H1 (cell line): ENCODE results near the gene SLC9C2. TPM values are rescaled to one million over a fixed set of nuclear protein-coding genes. Genes with fewer than 3 reads are reported as not detected.
"Not testable (repeated sequence)": the region's sequence is repeated elsewhere in the genome, so short reads cannot be mapped to it uniquely, and the experiment has no call there.

Source experiments
- CTCF ChIA-PET: fragments of 300-600 bp; sonication (Branson Sonifier 250); formaldehyde crosslinking; loops from one replicate; lab custom pipeline; 2021; ENCODE audit not compliant: partially characterized antibody; lab: Charles Lee
- POLR2A ChIA-PET: fragments of 300-600 bp; sonication (Branson Sonifier 250); formaldehyde crosslinking; loops from one replicate; lab custom pipeline; 2021; ENCODE audit warnings: inconsistent platforms; ENCODE audit not compliant: partially characterized antibody; lab: Charles Lee
- DNase-seq, 2 experiments: peaks; one replicate each; pipeline versions ENCODE4 v3.0.0 to v3.0.0-alpha.2; 2010 to 2022; ENCODE audit warnings: low spot score in 2 of 2, low read depth in 1 of 2, mixed read lengths in 1 of 2
- FAIRE-seq: peaks from 2 replicates; lab custom pipeline; 2011; peaks lifted over from hg19 to GRCh38; lab: Jason Lieb, UNC
- H2AFZ ChIP-seq: 2 replicates; pipeline ENCODE4 v1.8.1; 2012; ENCODE audit warnings: low read length, inconsistent platforms
- H2AK5ac ChIP-seq: 2 replicates; pipeline ENCODE4 v1.6.1; 2013; ENCODE audit warnings: low read depth, low read length
- H2BK120ac ChIP-seq: replicated peaks from 2 replicates; pipeline ENCODE3; 2013; ENCODE audit warnings: low read depth, low read length, inconsistent platforms
- H2BK12ac ChIP-seq: 2 replicates; pipeline ENCODE4 v1.6.1; 2013; ENCODE audit warnings: low read depth, low read length
- H2BK15ac ChIP-seq: 2 replicates; pipeline ENCODE4 v1.6.1; 2013; ENCODE audit warnings: low read length
- H2BK20ac ChIP-seq: 2 replicates; pipeline ENCODE4 v1.6.1; 2013; ENCODE audit warnings: low read length
- H2BK5ac ChIP-seq: 2 replicates; pipeline ENCODE4 v1.6.1; 2013; ENCODE audit warnings: low read depth, low read length
- H3K14ac ChIP-seq: 2 replicates; pipeline ENCODE4 v1.6.1; 2013; ENCODE audit warnings: inconsistent platforms; ENCODE audit not compliant: insufficient read length
- H3K18ac ChIP-seq: 2 replicates; pipeline ENCODE4 v1.6.1; 2013; ENCODE audit warnings: low read length; ENCODE audit errors: extremely low read depth
- H3K23ac ChIP-seq: 2 replicates; pipeline ENCODE4 v1.6.1; 2013; ENCODE audit warnings: inconsistent platforms; ENCODE audit not compliant: insufficient read length
- H3K23me2 ChIP-seq: 2 replicates; pipeline ENCODE4 v1.6.1; 2013; ENCODE audit warnings: low read depth, low read length
- H3K27ac ChIP-seq: 2 replicates; pipeline ENCODE4 v1.6.1; 2011; ENCODE audit warnings: low read depth, low read length, inconsistent platforms
- H3K27me3 ChIP-seq, 4 experiments: replicated peaks in 1 of 4; 1 replicate in 1 of 4; 2 replicates in 3 of 4; pipeline versions ENCODE4 v1.6.1 to v1.8.1; 2011 to 2013; ENCODE audit warnings: low read length in 3 of 4, mild to moderate bottlenecking in 3 of 4, inconsistent platforms in 2 of 4, mixed read lengths in 2 of 4, moderate library complexity in 1 of 4; ENCODE audit not compliant: control insufficient read depth in 3 of 4, insufficient read depth in 3 of 4; ENCODE audit errors: extremely low read depth in 1 of 4
- H3K36me3 ChIP-seq, 4 experiments: 2 replicates each; pipeline versions ENCODE4 v1.6.1 to v1.8.1; 2011 to 2013; ENCODE audit warnings: mild to moderate bottlenecking in 4 of 4, low read length in 3 of 4, moderate library complexity in 2 of 4, control low read depth in 1 of 4, inconsistent platforms in 1 of 4; ENCODE audit not compliant: insufficient read depth in 4 of 4, control insufficient read depth in 2 of 4
- H3K4ac ChIP-seq: replicated peaks from 2 replicates; pipeline ENCODE3; 2013; ENCODE audit warnings: low read length, low read depth, mixed read lengths, inconsistent platforms; ENCODE audit not compliant: insufficient read length
- H3K4me1 ChIP-seq, 4 experiments: replicated peaks in 1 of 4; 1 replicate in 1 of 4; 2 replicates in 3 of 4; pipeline versions ENCODE4 v1.6.1 to v1.8.1; 2011 to 2013; ENCODE audit warnings: low read length in 3 of 4, inconsistent platforms in 2 of 4, mixed read lengths in 1 of 4; ENCODE audit not compliant: insufficient read depth in 4 of 4, control insufficient read depth in 3 of 4
- H3K4me2 ChIP-seq, 2 experiments: 2 replicates each; pipeline versions ENCODE4 v1.6.1 to v1.8.1; 2011 to 2013; ENCODE audit warnings: low read depth in 2 of 2, low read length in 2 of 2, control low read depth in 1 of 2, inconsistent platforms in 1 of 2, mild to moderate bottlenecking in 1 of 2; ENCODE audit not compliant: insufficient read depth in 1 of 2
- H3K4me3 ChIP-seq, 4 experiments: fragments of 200-600, 300-600 bp in 1 of 4; sonication (generic), shearing (Covaris generic), sonication (Bioruptor Twin) in 1 of 4; 2 replicates each; pipeline versions ENCODE4 v1.5.1 to v1.8.1; 2011 to 2016; ENCODE audit warnings: low read length in 4 of 4, low read depth in 3 of 4, control low read depth in 2 of 4, inconsistent platforms in 2 of 4, mild to moderate bottlenecking in 2 of 4, mixed read lengths in 1 of 4, moderate library complexity in 1 of 4; ENCODE audit not compliant: insufficient read depth in 2 of 4; ENCODE audit errors: extremely low read depth in 1 of 4
- H3K56ac ChIP-seq: replicated peaks from 2 replicates; pipeline ENCODE3; 2013; ENCODE audit warnings: low read depth, mild to moderate bottlenecking, mixed read lengths, low read length, inconsistent platforms; ENCODE audit not compliant: insufficient read length
- H3K79me1 ChIP-seq: 2 replicates; pipeline ENCODE4 v1.6.1; 2013; ENCODE audit warnings: low read depth, low read length, control low read depth
- H3K79me2 ChIP-seq, 2 experiments: 2 replicates each; pipeline versions ENCODE4 v1.6.1 to v1.8.1; 2012 to 2013; ENCODE audit warnings: low read length in 2 of 2, mild to moderate bottlenecking in 2 of 2, inconsistent platforms in 1 of 2; ENCODE audit not compliant: insufficient read depth in 2 of 2, control insufficient read depth in 1 of 2
- H3K9ac ChIP-seq, 4 experiments: replicated peaks in 1 of 4; 1 replicate in 1 of 4; 2 replicates in 3 of 4; pipeline versions ENCODE4 v1.6.1 to v1.8.1; 2011 to 2013; ENCODE audit warnings: low read depth in 3 of 4, low read length in 3 of 4, control low read depth in 2 of 4, mild to moderate bottlenecking in 2 of 4, moderate library complexity in 2 of 4, inconsistent platforms in 1 of 4; ENCODE audit errors: extremely low read depth in 1 of 4
- H3K9me3 ChIP-seq, 2 experiments: 2 replicates each; pipeline versions ENCODE4 v1.6.1 to v1.8.1; 2012 to 2013; ENCODE audit warnings: mild to moderate bottlenecking in 2 of 2, moderate library complexity in 2 of 2, control low read depth in 1 of 2, inconsistent platforms in 1 of 2, low read depth in 1 of 2, low read length in 1 of 2, mixed read lengths in 1 of 2; ENCODE audit not compliant: insufficient read depth in 2 of 2
- H4K20me1 ChIP-seq, 2 experiments: replicated peaks in 1 of 2; 2 replicates each; pipeline versions ENCODE3 to v1.8.1; 2011 to 2013; ENCODE audit warnings: inconsistent platforms in 2 of 2, low read length in 2 of 2, mild to moderate bottlenecking in 1 of 2; ENCODE audit not compliant: insufficient read depth in 2 of 2, control insufficient read depth in 1 of 2
- H4K5ac ChIP-seq: 2 replicates; pipeline ENCODE4 v1.6.1; 2013; ENCODE audit warnings: low read length, low read depth, mixed read lengths, inconsistent platforms; ENCODE audit not compliant: insufficient read length
- H4K8ac ChIP-seq: 2 replicates; pipeline ENCODE4 v1.8.0; 2013; ENCODE audit warnings: mild to moderate bottlenecking, moderate library complexity, low read length, inconsistent platforms; ENCODE audit not compliant: insufficient read depth; ENCODE audit errors: extremely low read depth
- H4K91ac ChIP-seq: replicated peaks from 2 replicates; pipeline ENCODE3; 2013; ENCODE audit warnings: low read length, mixed read lengths, inconsistent platforms; ENCODE audit not compliant: insufficient read length
- WGBS, 2 experiments: shearing (Covaris generic) in 1 of 2; methylation state at CpG; one replicate each; pipeline versions ENCODE4 v1.1.6 to v1.1.7; 2013 to 2015; ENCODE audit warnings: low lambda C conversion rate in 2 of 2, mixed read lengths in 2 of 2, inconsistent platforms in 1 of 2, low coverage in 1 of 2, missing lambda C conversion rate in 1 of 2; ENCODE audit not compliant: insufficient replicate concordance in 2 of 2, insufficient coverage in 1 of 2, insufficient read length in 1 of 2; ENCODE audit errors: extremely low coverage in 1 of 2, missing lambda C conversion rate in 1 of 2; 5-methylcytosine and 5-hydroxymethylcytosine counted together
- polyA plus RNA-seq, 7 experiments: library from polyadenylated mRNA; depleted of rRNA in 3 of 7; stranded (reverse) in 5 of 7; unstranded in 2 of 7; fragments of >200 nt in 5 of 7; fragments of 200-250 nt in 2 of 7; gene quantifications; 1 replicate in 5 of 7; 2 replicates in 1 of 7; 4 replicates in 1 of 7; pipeline versions ENCODE4 v1.2.1 to v1.2.3, GENCODE V29; 2011 to 2013; ENCODE audit warnings: missing spikeins in 2 of 7, mixed read lengths in 2 of 7
- total RNA-seq: library from RNA; stranded (reverse); fragmentation: NEBNext Ultra II Directional; extraction: Animal tissue kit (Norgen Biotek cat#: 25700); gene quantifications from 2 replicates; pipeline ENCODE4 v1.2.1, GENCODE V29; 2021

SLC9C2 gene
- total and polyA plus RNA-seq, 2 of the 8 experiments (the other 6 are each of a cell fraction or from before 2014, with no cell fraction given): not detected

DNA sequence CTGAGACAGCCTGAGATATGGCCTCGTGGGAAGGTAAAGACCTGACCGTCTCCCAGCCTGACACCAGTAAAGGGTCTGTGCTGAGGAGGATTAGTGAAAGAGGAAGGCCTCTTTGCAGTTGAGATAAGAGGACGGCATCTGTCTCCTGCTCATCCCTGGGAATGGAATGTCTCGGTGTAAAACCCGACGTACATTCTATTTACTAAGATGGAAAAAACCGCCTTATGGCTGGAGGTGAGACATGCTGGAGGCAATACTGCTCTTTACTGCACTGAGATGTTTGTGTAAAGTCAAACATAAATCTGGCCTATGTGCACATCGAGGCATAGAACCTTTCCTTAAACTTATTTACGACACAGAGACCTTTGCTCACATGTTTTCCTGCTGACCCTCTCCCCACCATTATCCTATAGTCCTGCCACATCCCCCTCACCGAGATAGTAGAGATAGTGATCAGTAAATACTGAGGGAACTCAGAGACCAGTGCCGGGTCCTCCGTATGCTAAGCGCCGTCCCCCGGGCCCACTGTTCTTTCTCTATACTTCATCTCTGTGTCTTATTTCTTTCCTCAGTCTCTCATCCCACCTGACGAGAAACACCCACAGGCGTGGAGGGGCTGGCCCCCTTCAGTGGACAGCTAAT is 128.0 kb downstream of the SLC9C2 start:
- peaks cover 0 to 27% (median 7%) of the 10 kb centered on the region in 4 experiments; a peak in 6 of 8 replicates for H3K36me3 ChIP-seq
- H3K14ac ChIP-seq, H3K56ac ChIP-seq, H3K23ac ChIP-seq, H4K91ac ChIP-seq, H2AK5ac ChIP-seq, H4K5ac ChIP-seq, H2BK20ac ChIP-seq, H3K79me1 ChIP-seq, H3K4ac ChIP-seq, H3K18ac ChIP-seq, DNase-seq, FAIRE-seq, H4K20me1 ChIP-seq, H2BK5ac ChIP-seq, H3K27ac ChIP-seq, H2BK12ac ChIP-seq, H2BK15ac ChIP-seq, H2AFZ ChIP-seq, H3K27me3 ChIP-seq, H4K8ac ChIP-seq, H3K9ac ChIP-seq, H2BK120ac ChIP-seq: not testable (repeated sequence)
- peaks cover 12% of the 10 kb centered on the region for H3K23me2 ChIP-seq
- 87% methylated on average over 17 of the region's 17 CpGs; no CpG with 5 or more reads in 1 of the 2 experiments for WGBS, 2 experiments
- H3K4me3 ChIP-seq: peak overlapping the region in 1 of 4 experiments; percentile 79; a peak in 2 of 8 replicates
- ChIA-PET POLR2A (interaction anchor here (1.0 to 4.8 kb wide), 2 partner anchors 14 to 390 kb away, joined by 3 to 53 read pairs; no protein-coding TSS in a partner anchor), CTCF (interaction anchor here (2.2 to 4.3 kb wide), 2 partner anchors 22 to 45 kb away, joined by 6 to 44 read pairs; no protein-coding TSS in a partner anchor)
- peaks cover 2 to 18% (median 4%) of the 10 kb centered on the region in 4 experiments; a peak in 6 of 7 replicates for H3K4me1 ChIP-seq
- peaks cover 19 to 23% of the 10 kb centered on the region in 2 experiments for H3K9me3 ChIP-seq
- peak overlapping the region; percentile 80 to 91 for H3K4me2 ChIP-seq
- peaks cover 12 to 54% of the 10 kb centered on the region in 2 experiments for H3K79me2 ChIP-seq
